ENCODE results near the gene PPARD. TPM values are rescaled to one million over a fixed set of nuclear protein-coding genes. Genes with fewer than 3 reads are reported as not detected.
"Not testable (repeated sequence)": the region's sequence is repeated elsewhere in the genome, so short reads cannot be mapped to it uniquely, and the experiment has no call there.

PPARD gene
- total RNA-seq, 1 donor from 2014 or later, result 30.2 TPM

- no peak for ATAC-seq
- intact Hi-C loops (cut with DNase I), result no loop called here
Observed at GRCh38 chr6:35436071-35436857, 93.9 kb downstream of the PPARD start.

DNA sequence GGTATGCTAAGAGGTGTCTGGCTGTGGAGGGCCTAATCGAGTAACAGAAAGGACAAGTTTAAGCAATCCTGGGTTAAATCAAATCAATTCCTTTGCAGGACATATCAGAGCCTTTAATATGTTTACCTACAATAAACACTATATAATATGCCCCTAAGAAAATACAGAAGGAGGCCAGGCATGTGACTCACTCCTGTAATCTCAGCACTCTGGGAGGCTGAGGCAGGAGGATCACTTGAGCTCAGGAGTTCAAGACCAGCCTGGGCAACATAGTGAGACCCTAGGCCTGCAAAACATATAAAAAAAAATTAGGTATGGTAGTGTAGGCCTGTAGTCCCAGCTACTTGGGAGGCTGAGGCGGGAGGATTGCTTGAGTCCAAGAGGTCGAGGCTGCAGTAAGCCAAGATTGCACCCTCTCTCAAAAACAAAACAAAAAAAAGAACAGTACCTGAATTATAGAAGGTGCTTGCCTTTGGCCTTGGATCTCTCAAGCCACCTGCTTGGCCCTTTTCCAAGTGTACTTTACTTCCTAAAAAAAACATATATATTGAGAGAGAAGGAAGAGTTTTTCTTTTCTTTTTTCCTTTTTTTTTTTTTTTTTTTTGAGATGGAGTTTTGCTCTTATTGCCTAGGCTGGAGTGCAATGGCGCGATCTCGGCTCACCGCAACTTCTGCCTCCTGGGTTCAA is 96.2 kb downstream of the PPARD start:
- H3K36me3 ChIP-seq; H3K27ac ChIP-seq; intact Hi-C loops (cut with DNase I); ATAC-seq; H3K4me1 ChIP-seq; H3K27me3 ChIP-seq (ENCODE audit: low read depth); DNase-seq; H3K9me3 ChIP-seq; H3K4me3 ChIP-seq: not testable (repeated sequence)

More at GRCh38 chr6:35436071-35436857, 93.9 kb downstream of the PPARD start:
- Histone ChIP-seq H3K9me3 (no peaks in the 10 kb centered on the region), H3K36me3 (no peaks in the 10 kb centered on the region), H3K27me3 (ENCODE audit: low read depth) (no peaks in the 10 kb centered on the region), H3K4me1 (no peaks in the 10 kb centered on the region), H3K27ac (no peak overlapping the region), H3K4me3 (no peak overlapping the region)
- DNase-seq, result no peak
- TF ChIP-seq, protein P1, sequence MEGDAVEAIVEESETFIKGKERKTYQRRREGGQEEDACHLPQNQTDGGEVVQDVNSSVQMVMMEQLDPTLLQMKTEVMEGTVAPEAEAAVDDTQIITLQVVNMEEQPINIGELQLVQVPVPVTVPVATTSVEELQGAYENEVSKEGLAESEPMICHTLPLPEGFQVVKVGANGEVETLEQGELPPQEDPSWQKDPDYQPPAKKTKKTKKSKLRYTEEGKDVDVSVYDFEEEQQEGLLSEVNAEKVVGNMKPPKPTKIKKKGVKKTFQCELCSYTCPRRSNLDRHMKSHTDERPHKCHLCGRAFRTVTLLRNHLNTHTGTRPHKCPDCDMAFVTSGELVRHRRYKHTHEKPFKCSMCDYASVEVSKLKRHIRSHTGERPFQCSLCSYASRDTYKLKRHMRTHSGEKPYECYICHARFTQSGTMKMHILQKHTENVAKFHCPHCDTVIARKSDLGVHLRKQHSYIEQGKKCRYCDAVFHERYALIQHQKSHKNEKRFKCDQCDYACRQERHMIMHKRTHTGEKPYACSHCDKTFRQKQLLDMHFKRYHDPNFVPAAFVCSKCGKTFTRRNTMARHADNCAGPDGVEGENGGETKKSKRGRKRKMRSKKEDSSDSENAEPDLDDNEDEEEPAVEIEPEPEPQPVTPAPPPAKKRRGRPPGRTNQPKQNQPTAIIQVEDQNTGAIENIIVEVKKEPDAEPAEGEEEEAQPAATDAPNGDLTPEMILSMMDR (IDR thresholded peaks at IDR 0.05), result no peak

DNA sequence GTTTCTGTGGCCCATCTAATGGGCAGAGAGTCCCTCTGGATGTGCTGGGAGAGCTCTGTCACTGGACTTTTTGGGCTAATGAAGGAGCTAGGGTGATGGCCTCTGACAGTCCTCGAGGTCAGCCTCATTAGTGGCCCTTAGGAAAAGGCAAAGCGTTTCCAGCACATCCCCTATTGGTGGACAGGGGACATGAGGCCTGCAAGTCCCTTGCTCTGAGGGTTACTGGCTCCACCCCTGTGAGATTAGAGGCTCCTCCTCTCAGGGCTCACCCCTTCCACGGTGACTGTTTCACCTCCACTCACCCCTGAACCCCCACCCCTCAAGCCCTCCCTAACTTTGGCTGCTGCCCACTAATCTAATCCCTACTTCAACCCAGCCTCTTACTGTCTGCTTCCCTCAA is 97.0 kb downstream of the PPARD start:
- ATAC-seq (no peak), DNase-seq (no peak)
- H3K4me1 ChIP-seq, result no peaks in the 10 kb centered on the region
- intact Hi-C loops (cut with DNase I), result no loop called here
- no peaks in the 10 kb centered on the region for H3K36me3 ChIP-seq
- H3K27me3 ChIP-seq (ENCODE audit: low read depth), result no peaks in the 10 kb centered on the region
- H3K4me3 ChIP-seq, result no peak overlapping the region
- TF ChIP-seq, protein P1 (IDR thresholded peaks at IDR 0.05), result no peak
- no peaks in the 10 kb centered on the region for H3K9me3 ChIP-seq
- no peak overlapping the region for H3K27ac ChIP-seq

DNA sequence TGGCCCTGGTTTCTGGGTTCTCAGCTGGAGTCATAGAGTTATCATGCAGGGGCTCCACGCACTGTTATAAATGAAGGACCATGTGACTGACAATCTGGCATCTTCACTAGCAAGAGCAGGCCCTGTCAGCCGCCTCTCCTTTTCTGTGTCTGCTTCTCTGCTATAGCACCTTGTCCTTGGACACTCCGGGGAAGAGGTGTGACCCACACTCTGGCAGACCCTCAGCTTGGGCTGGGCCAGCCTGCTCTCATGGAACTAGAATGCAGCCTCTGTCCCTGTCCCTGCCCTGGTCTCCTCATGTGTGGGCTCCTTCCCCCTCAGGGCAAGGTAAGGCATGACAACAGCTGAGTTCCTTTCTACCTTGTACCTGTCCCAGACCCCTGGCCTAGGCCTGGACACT is 98.8 kb downstream of the PPARD start:
- DNase-seq, result no peak
- TF ChIP-seq, protein P1 (IDR thresholded peaks at IDR 0.05), result no peak
- peak in 1 of 2 donors; percentile 27 for ATAC-seq
- Histone ChIP-seq H3K27me3 (ENCODE audit: low read depth) (no peaks in the 10 kb centered on the region), H3K36me3 (no peaks in the 10 kb centered on the region), H3K4me1 (no peaks in the 10 kb centered on the region), H3K4me3 (no peak overlapping the region), H3K9me3 (no peaks in the 10 kb centered on the region), H3K27ac (no peak overlapping the region)
- intact Hi-C loops (cut with DNase I), result loop anchor here (10.0 kb wide), 1 partner anchor 96 kb away; the partner anchor contains the start of gene PPARD

DNA sequence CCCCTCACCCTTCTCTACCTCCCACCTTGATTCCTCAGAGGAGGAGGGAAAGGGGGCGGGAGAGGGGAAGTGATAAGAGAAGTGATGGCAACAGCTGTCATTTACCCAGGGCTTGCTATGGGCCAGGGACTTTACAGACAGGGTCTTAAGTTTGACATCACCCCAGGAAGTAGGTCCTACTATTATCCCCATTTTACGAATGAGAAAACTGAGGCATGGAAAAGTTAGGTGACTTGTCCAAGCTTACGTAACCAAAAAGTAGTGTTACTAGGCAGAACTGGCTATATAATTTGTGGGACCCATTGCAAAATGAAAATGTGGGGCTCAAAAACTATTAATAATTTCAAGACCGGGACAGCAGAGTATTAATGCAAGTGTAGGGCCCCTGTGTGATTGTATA is 99.3 kb downstream of the PPARD start:
- intact Hi-C loops (cut with DNase I), result loop anchor here (10.0 kb wide), 1 partner anchor 97 kb away; the partner anchor contains the start of gene PPARD
- no peak for ATAC-seq

More for the DNA sequence above, 99.3 kb downstream of the PPARD start:
- Histone ChIP-seq H3K9me3 (no peaks in the 10 kb centered on the region), H3K27ac (no peak overlapping the region), H3K4me1 (no peaks in the 10 kb centered on the region), H3K36me3 (no peaks in the 10 kb centered on the region), H3K27me3 (ENCODE audit: low read depth) (no peaks in the 10 kb centered on the region), H3K4me3 (no peak overlapping the region)
- TF ChIP-seq, protein P1 (IDR thresholded peaks at IDR 0.05), result no peak
- no peak for DNase-seq

Measured in lower lobe of right lung (tissue), 2 donors.